C4-2B (cell line): ENCODE measurements around the gene C14orf93.

Source experiments
- CTCF ChIP-seq: fragments of 450-650 bp; conservative IDR thresholded peaks from 2 replicates; pipeline ENCODE4 v1.5.1; 2017; ENCODE audit warnings: mild to moderate bottlenecking
- ZFX ChIP-seq: fragments of 450-650 bp; IDR thresholded peaks from 2 replicates; pipeline ENCODE4 v1.6.1; 2017

- TF ChIP-seq ZFX (no peak), CTCF (no peak)
Measured at GRCh38 chr14:22984959-22985658, 24.8 kb downstream of the C14orf93 start.
